AG04449 (cell line): ENCODE data around the gene EPB41L4A.

Experiments used
- CTCF ChIA-PET: fragments of 350-600 bp; formaldehyde crosslinking; extraction: SDS; loops from one replicate; lab custom pipeline; 2021; ENCODE audit warnings: antibody characterized with exemption; lab: Yijun Ruan, JAX
- POLR2A ChIA-PET: fragments of 400-600, 350-600 bp; formaldehyde crosslinking; extraction: SDS; loops from one replicate; lab custom pipeline; 2020; ENCODE audit warnings: antibody characterized with exemption, inconsistent platforms; lab: Yijun Ruan, JAX
- DNase-seq: peaks from one replicate; pipeline ENCODE4 v3.0.0-alpha.2; 2010; ENCODE audit warnings: low read depth, low spot score
- H3K4me3 ChIP-seq: 2 replicates; pipeline ENCODE4 v1.5.1; 2011; ENCODE audit warnings: low read depth, mild to moderate bottlenecking, control low read depth, low read length
- TF ChIP-seq, protein P1 (sequence below): IDR thresholded peaks from one replicate; pipeline ENCODE4 v1.5.1; 2011; ENCODE audit warnings: mild to moderate bottlenecking, moderate library complexity, low read length, control low read depth, inconsistent platforms; ENCODE audit not compliant: insufficient read depth; ENCODE audit errors: missing control alignments

Gene EPB41L4A

DNA sequence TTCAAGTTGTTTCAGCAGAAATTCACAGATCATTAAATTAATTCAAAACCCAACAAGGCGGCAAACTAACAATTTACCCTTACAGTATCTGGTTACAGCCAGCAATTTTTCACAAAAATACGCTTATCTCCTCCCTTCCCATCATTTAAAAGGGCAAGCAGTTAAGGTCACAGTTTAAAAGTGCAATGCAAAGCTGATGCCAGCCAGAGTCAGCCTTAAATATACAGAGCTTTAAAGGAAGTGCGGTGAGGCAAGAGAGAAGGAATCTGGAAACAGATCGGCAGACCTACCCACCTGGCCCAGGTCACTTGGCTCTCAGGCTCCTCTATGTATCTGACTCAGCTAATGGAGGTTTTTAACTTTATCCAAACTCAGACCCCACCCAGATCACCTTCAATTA lies 31.0 kb downstream of the EPB41L4A start:
- POLR2A ChIA-PET, result no interaction called here
- H3K4me3 ChIP-seq, result no peak overlapping the region
- TF ChIP-seq, protein P1, sequence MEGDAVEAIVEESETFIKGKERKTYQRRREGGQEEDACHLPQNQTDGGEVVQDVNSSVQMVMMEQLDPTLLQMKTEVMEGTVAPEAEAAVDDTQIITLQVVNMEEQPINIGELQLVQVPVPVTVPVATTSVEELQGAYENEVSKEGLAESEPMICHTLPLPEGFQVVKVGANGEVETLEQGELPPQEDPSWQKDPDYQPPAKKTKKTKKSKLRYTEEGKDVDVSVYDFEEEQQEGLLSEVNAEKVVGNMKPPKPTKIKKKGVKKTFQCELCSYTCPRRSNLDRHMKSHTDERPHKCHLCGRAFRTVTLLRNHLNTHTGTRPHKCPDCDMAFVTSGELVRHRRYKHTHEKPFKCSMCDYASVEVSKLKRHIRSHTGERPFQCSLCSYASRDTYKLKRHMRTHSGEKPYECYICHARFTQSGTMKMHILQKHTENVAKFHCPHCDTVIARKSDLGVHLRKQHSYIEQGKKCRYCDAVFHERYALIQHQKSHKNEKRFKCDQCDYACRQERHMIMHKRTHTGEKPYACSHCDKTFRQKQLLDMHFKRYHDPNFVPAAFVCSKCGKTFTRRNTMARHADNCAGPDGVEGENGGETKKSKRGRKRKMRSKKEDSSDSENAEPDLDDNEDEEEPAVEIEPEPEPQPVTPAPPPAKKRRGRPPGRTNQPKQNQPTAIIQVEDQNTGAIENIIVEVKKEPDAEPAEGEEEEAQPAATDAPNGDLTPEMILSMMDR, result no peak
- DNase-seq, result no peak
- CTCF ChIA-PET, result no interaction called here

DNA sequence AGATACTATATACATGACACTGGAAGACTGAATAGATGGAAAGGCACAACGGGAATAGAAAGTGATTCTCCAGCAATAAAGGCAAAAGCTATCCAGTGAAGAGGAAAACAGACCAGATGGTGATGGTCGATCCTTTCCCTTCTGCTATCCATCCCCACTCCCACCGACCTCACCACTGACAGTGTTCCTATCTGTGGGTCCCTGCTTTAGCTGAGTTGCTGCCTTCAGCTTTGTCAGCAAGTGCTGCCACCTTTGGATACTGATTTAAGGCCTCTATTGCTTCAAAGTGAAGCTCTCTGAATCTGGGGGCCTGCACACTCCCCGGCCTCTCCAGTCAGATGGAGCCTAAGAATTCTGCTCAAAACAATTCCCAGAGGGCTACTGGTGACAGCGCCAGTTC lies 32.3 kb downstream of the EPB41L4A start:
- POLR2A ChIA-PET, result no interaction called here
- no peak overlapping the region for H3K4me3 ChIP-seq
- TF ChIP-seq, protein P1, result no peak
- no peak for DNase-seq
- CTCF ChIA-PET, result interaction anchor here (0.6 kb wide), 1 partner anchor 212 kb away, joined by 4 read pairs; no protein-coding TSS in a partner anchor

DNA sequence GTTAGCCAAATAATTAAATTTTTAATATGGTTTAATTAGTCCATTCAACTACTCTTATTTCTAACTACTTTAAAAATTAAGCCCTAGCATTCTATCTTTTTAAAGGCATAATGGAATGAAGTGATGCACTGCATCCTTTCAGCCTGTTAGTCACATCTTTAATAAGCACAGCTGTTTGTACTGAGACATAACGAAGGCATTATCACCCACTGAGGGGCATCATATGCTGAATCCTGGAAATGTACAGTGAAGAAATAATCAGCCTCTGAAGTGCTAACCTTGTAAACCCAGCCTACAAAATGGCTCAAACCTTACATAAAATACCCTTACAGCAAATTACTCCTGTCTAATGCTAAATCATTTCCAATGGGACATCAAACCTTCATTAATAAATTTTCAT lies 33.1 kb downstream of the EPB41L4A start:
- POLR2A ChIA-PET, result no interaction called here

DNA sequence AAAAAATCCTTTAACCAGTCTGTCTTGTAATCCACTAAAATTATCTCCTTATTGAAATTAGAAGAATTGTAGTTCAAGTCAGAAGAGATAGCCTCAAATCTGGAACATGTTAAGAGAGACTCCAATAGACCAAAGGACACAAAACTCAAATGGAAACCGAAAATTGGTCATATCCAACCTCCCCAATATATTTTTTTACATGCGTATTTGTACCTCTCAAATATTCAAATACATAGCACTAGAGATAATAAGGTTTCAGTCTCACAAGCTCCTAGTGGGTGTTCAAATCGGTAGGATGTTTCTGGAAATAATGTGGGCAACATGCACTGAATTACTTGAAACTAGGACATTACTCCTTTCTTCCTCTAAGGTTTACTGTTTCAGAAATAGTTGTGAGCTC lies 33.5 kb downstream of the EPB41L4A start:
- no peak overlapping the region for H3K4me3 ChIP-seq
- DNase-seq, result no peak
- TF ChIP-seq, protein P1, result no peak
- ChIA-PET POLR2A (no interaction called here), CTCF (no interaction called here)

More for the DNA sequence above, 33.1 kb downstream of the EPB41L4A start:
- H3K4me3 ChIP-seq, result no peak overlapping the region
- no peak for DNase-seq
- CTCF ChIA-PET, result no interaction called here
- TF ChIP-seq, protein P1, result no peak

DNA sequence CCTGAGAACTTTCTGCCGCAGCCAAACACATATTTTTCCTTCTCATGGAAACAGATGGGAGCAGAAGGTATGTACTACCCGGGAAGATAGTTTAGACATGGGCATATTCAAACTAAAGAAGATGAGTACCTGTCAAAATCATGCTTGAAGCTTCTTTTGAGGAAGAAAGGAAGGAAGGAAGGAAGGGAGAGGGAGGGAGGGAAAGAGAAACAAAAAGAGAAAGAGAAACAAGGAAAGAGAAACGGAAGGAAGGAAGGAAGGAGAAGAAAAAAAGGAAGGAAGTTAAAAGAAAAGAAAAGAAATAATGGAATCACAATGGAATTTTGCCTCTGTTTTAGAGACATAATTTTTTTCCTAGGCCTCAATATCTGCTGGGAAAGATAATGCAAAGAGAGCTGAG lies 34.6 kb downstream of the EPB41L4A start:
- no peak for DNase-seq
- ChIA-PET POLR2A (no interaction called here), CTCF (no interaction called here)
- TF ChIP-seq, protein P1, result no peak
- H3K4me3 ChIP-seq, result no peak overlapping the region

DNA sequence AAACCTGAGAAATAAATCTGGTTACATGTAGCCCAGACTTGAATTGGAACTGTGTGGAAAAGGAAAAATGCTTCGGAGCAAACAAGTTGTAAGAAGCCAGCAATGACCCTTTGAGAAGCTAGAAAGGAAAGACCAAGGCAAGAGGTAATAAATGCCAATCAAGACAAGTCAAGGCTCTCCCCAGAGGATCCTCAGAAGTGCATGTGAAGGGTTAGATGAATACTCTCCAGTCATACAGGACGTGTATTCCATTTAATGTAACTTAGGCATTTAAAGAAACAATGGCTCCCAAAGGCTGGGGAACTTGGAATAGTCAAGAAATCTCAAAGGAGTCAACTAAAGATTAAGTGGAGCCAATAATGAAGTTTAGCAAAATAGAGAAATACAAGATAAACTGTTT lies 36.2 kb downstream of the EPB41L4A start:
- POLR2A ChIA-PET, result no interaction called here
- no peak for DNase-seq
- H3K4me3 ChIP-seq, result no peak overlapping the region
- TF ChIP-seq, protein P1, result no peak
- CTCF ChIA-PET, result no interaction called here
